H1 (cell line): ENCODE results near the gene ADSS2. TPM values are rescaled to one million over a fixed set of nuclear protein-coding genes. Genes with fewer than 3 reads are reported as not detected.

ENCODE experiments used
- CTCF ChIA-PET: fragments of 300-600 bp; sonication (Branson Sonifier 250); formaldehyde crosslinking; loops from one replicate; lab custom pipeline; 2021; ENCODE audit not compliant: partially characterized antibody; lab: Charles Lee
- POLR2A ChIA-PET: fragments of 300-600 bp; sonication (Branson Sonifier 250); formaldehyde crosslinking; loops from one replicate; lab custom pipeline; 2021; ENCODE audit warnings: inconsistent platforms; ENCODE audit not compliant: partially characterized antibody; lab: Charles Lee
- DNase-seq, 2 experiments: peaks; one replicate each; pipeline versions ENCODE4 v3.0.0 to v3.0.0-alpha.2; 2010 to 2022; ENCODE audit warnings: low spot score in 2 of 2, low read depth in 1 of 2, mixed read lengths in 1 of 2
- FAIRE-seq: peaks from 2 replicates; lab custom pipeline; 2011; peaks lifted over from hg19 to GRCh38; lab: Jason Lieb, UNC
- H2AFZ ChIP-seq: 2 replicates; pipeline ENCODE4 v1.8.1; 2012; ENCODE audit warnings: low read length, inconsistent platforms
- H2AK5ac ChIP-seq: 2 replicates; pipeline ENCODE4 v1.6.1; 2013; ENCODE audit warnings: low read depth, low read length
- H2BK120ac ChIP-seq: replicated peaks from 2 replicates; pipeline ENCODE3; 2013; ENCODE audit warnings: low read depth, low read length, inconsistent platforms
- H2BK12ac ChIP-seq: 2 replicates; pipeline ENCODE4 v1.6.1; 2013; ENCODE audit warnings: low read depth, low read length
- H2BK15ac ChIP-seq: 2 replicates; pipeline ENCODE4 v1.6.1; 2013; ENCODE audit warnings: low read length
- H2BK20ac ChIP-seq: 2 replicates; pipeline ENCODE4 v1.6.1; 2013; ENCODE audit warnings: low read length
- H2BK5ac ChIP-seq: 2 replicates; pipeline ENCODE4 v1.6.1; 2013; ENCODE audit warnings: low read depth, low read length
- H3K14ac ChIP-seq: 2 replicates; pipeline ENCODE4 v1.6.1; 2013; ENCODE audit warnings: inconsistent platforms; ENCODE audit not compliant: insufficient read length
- H3K18ac ChIP-seq: 2 replicates; pipeline ENCODE4 v1.6.1; 2013; ENCODE audit warnings: low read length; ENCODE audit errors: extremely low read depth
- H3K23ac ChIP-seq: 2 replicates; pipeline ENCODE4 v1.6.1; 2013; ENCODE audit warnings: inconsistent platforms; ENCODE audit not compliant: insufficient read length
- H3K23me2 ChIP-seq: 2 replicates; pipeline ENCODE4 v1.6.1; 2013; ENCODE audit warnings: low read depth, low read length
- H3K27ac ChIP-seq: 2 replicates; pipeline ENCODE4 v1.6.1; 2011; ENCODE audit warnings: low read depth, low read length, inconsistent platforms
- H3K27me3 ChIP-seq, 4 experiments: replicated peaks in 1 of 4; 1 replicate in 1 of 4; 2 replicates in 3 of 4; pipeline versions ENCODE4 v1.6.1 to v1.8.1; 2011 to 2013; ENCODE audit warnings: low read length in 3 of 4, mild to moderate bottlenecking in 3 of 4, inconsistent platforms in 2 of 4, mixed read lengths in 2 of 4, moderate library complexity in 1 of 4; ENCODE audit not compliant: control insufficient read depth in 3 of 4, insufficient read depth in 3 of 4; ENCODE audit errors: extremely low read depth in 1 of 4
- H3K36me3 ChIP-seq, 4 experiments: 2 replicates each; pipeline versions ENCODE4 v1.6.1 to v1.8.1; 2011 to 2013; ENCODE audit warnings: mild to moderate bottlenecking in 4 of 4, low read length in 3 of 4, moderate library complexity in 2 of 4, control low read depth in 1 of 4, inconsistent platforms in 1 of 4; ENCODE audit not compliant: insufficient read depth in 4 of 4, control insufficient read depth in 2 of 4
- H3K4ac ChIP-seq: replicated peaks from 2 replicates; pipeline ENCODE3; 2013; ENCODE audit warnings: low read length, low read depth, mixed read lengths, inconsistent platforms; ENCODE audit not compliant: insufficient read length
- H3K4me1 ChIP-seq, 4 experiments: replicated peaks in 1 of 4; 1 replicate in 1 of 4; 2 replicates in 3 of 4; pipeline versions ENCODE4 v1.6.1 to v1.8.1; 2011 to 2013; ENCODE audit warnings: low read length in 3 of 4, inconsistent platforms in 2 of 4, mixed read lengths in 1 of 4; ENCODE audit not compliant: insufficient read depth in 4 of 4, control insufficient read depth in 3 of 4
- H3K4me2 ChIP-seq, 2 experiments: 2 replicates each; pipeline versions ENCODE4 v1.6.1 to v1.8.1; 2011 to 2013; ENCODE audit warnings: low read depth in 2 of 2, low read length in 2 of 2, control low read depth in 1 of 2, inconsistent platforms in 1 of 2, mild to moderate bottlenecking in 1 of 2; ENCODE audit not compliant: insufficient read depth in 1 of 2
- H3K4me3 ChIP-seq, 4 experiments: fragments of 200-600, 300-600 bp in 1 of 4; sonication (generic), shearing (Covaris generic), sonication (Bioruptor Twin) in 1 of 4; 2 replicates each; pipeline versions ENCODE4 v1.5.1 to v1.8.1; 2011 to 2016; ENCODE audit warnings: low read length in 4 of 4, low read depth in 3 of 4, control low read depth in 2 of 4, inconsistent platforms in 2 of 4, mild to moderate bottlenecking in 2 of 4, mixed read lengths in 1 of 4, moderate library complexity in 1 of 4; ENCODE audit not compliant: insufficient read depth in 2 of 4; ENCODE audit errors: extremely low read depth in 1 of 4
- H3K56ac ChIP-seq: replicated peaks from 2 replicates; pipeline ENCODE3; 2013; ENCODE audit warnings: low read depth, mild to moderate bottlenecking, mixed read lengths, low read length, inconsistent platforms; ENCODE audit not compliant: insufficient read length
- H3K79me1 ChIP-seq: 2 replicates; pipeline ENCODE4 v1.6.1; 2013; ENCODE audit warnings: low read depth, low read length, control low read depth
- H3K79me2 ChIP-seq, 2 experiments: 2 replicates each; pipeline versions ENCODE4 v1.6.1 to v1.8.1; 2012 to 2013; ENCODE audit warnings: low read length in 2 of 2, mild to moderate bottlenecking in 2 of 2, inconsistent platforms in 1 of 2; ENCODE audit not compliant: insufficient read depth in 2 of 2, control insufficient read depth in 1 of 2
- H3K9ac ChIP-seq, 4 experiments: replicated peaks in 1 of 4; 1 replicate in 1 of 4; 2 replicates in 3 of 4; pipeline versions ENCODE4 v1.6.1 to v1.8.1; 2011 to 2013; ENCODE audit warnings: low read depth in 3 of 4, low read length in 3 of 4, control low read depth in 2 of 4, mild to moderate bottlenecking in 2 of 4, moderate library complexity in 2 of 4, inconsistent platforms in 1 of 4; ENCODE audit errors: extremely low read depth in 1 of 4
- H3K9me3 ChIP-seq, 2 experiments: 2 replicates each; pipeline versions ENCODE4 v1.6.1 to v1.8.1; 2012 to 2013; ENCODE audit warnings: mild to moderate bottlenecking in 2 of 2, moderate library complexity in 2 of 2, control low read depth in 1 of 2, inconsistent platforms in 1 of 2, low read depth in 1 of 2, low read length in 1 of 2, mixed read lengths in 1 of 2; ENCODE audit not compliant: insufficient read depth in 2 of 2
- H4K20me1 ChIP-seq, 2 experiments: replicated peaks in 1 of 2; 2 replicates each; pipeline versions ENCODE3 to v1.8.1; 2011 to 2013; ENCODE audit warnings: inconsistent platforms in 2 of 2, low read length in 2 of 2, mild to moderate bottlenecking in 1 of 2; ENCODE audit not compliant: insufficient read depth in 2 of 2, control insufficient read depth in 1 of 2
- H4K5ac ChIP-seq: 2 replicates; pipeline ENCODE4 v1.6.1; 2013; ENCODE audit warnings: low read length, low read depth, mixed read lengths, inconsistent platforms; ENCODE audit not compliant: insufficient read length
- H4K8ac ChIP-seq: 2 replicates; pipeline ENCODE4 v1.8.0; 2013; ENCODE audit warnings: mild to moderate bottlenecking, moderate library complexity, low read length, inconsistent platforms; ENCODE audit not compliant: insufficient read depth; ENCODE audit errors: extremely low read depth
- H4K91ac ChIP-seq: replicated peaks from 2 replicates; pipeline ENCODE3; 2013; ENCODE audit warnings: low read length, mixed read lengths, inconsistent platforms; ENCODE audit not compliant: insufficient read length
- CTBP2 ChIP-seq: IDR thresholded peaks from 2 replicates; pipeline ENCODE4 v1.7.0; 2011; ENCODE audit warnings: borderline replicate concordance, mild to moderate bottlenecking, moderate library complexity, mixed read lengths, low read length; ENCODE audit not compliant: insufficient read depth, insufficient read length
- WGBS, 2 experiments: shearing (Covaris generic) in 1 of 2; methylation state at CpG; one replicate each; pipeline versions ENCODE4 v1.1.6 to v1.1.7; 2013 to 2015; ENCODE audit warnings: low lambda C conversion rate in 2 of 2, mixed read lengths in 2 of 2, inconsistent platforms in 1 of 2, low coverage in 1 of 2, missing lambda C conversion rate in 1 of 2; ENCODE audit not compliant: insufficient replicate concordance in 2 of 2, insufficient coverage in 1 of 2, insufficient read length in 1 of 2; ENCODE audit errors: extremely low coverage in 1 of 2, missing lambda C conversion rate in 1 of 2; 5-methylcytosine and 5-hydroxymethylcytosine counted together
- polyA plus RNA-seq, 7 experiments: library from polyadenylated mRNA; depleted of rRNA in 3 of 7; stranded (reverse) in 5 of 7; unstranded in 2 of 7; fragments of >200 nt in 5 of 7; fragments of 200-250 nt in 2 of 7; gene quantifications; 1 replicate in 5 of 7; 2 replicates in 1 of 7; 4 replicates in 1 of 7; pipeline versions ENCODE4 v1.2.1 to v1.2.3, GENCODE V29; 2011 to 2013; ENCODE audit warnings: missing spikeins in 2 of 7, mixed read lengths in 2 of 7
- total RNA-seq: library from RNA; stranded (reverse); fragmentation: NEBNext Ultra II Directional; extraction: Animal tissue kit (Norgen Biotek cat#: 25700); gene quantifications from 2 replicates; pipeline ENCODE4 v1.2.1, GENCODE V29; 2021
- TF ChIP-seq, protein P1 (sequence below), 3 experiments: IDR thresholded peaks; 1 replicate in 2 of 3; 2 replicates in 1 of 3; pipeline versions ENCODE4 v1.5.1 to v1.6.1; 2011; ENCODE audit warnings: low read length in 3 of 3, mild to moderate bottlenecking in 3 of 3, inconsistent platforms in 2 of 3, low read depth in 1 of 3, moderate library complexity in 1 of 3; ENCODE audit not compliant: insufficient read depth in 1 of 3; ENCODE audit errors: control extremely low read depth in 1 of 3

Gene ADSS2
- total and polyA plus RNA-seq, 2 of the 8 experiments (the other 6 are each of a cell fraction or from before 2014, with no cell fraction given), result 29.8 to 108 TPM

DNA sequence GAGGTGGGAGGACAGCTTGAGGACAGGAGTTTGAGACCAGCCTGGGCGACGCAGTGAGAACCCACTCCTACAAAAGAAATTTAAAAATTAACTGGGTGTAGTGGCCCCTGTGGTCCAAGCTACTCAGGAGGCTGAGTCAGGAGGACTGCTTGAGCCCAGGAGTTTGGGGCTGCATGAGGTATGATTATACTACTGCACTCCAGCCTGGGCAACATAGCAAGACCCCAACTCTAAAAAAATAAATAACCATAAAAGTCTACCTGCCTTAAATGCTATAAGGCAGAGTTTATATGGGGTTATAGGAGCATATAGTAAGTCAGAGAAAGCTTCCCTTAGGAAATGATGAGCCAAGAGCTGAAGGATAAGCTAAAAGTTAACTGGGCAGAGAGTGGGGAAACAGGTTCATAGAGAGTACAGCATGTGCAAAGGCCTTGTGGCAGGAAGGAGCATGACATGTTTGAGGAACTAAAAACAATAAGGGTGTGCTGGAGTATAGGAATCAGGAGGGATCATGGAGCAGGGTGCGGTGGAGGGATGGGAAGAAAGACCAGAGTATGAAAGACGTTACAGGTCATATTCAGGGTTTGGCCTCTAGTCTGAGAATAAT, 68.3 kb downstream of the ADSS2 start:
- FAIRE-seq (no peak), DNase-seq (peak in 1 of 2 experiments; percentile 13)
- H3K56ac ChIP-seq, result no peak overlapping the region
- no peak overlapping the region for H3K4ac ChIP-seq
- H2AFZ ChIP-seq, result no peak overlapping the region
- H2AK5ac ChIP-seq, result no peak overlapping the region
- H4K20me1 ChIP-seq, result no peaks in the 10 kb centered on the region
- no peaks in the 10 kb centered on the region for H3K79me2 ChIP-seq
- H3K27me3 ChIP-seq, result no peaks in the 10 kb centered on the region
- H4K91ac ChIP-seq, result no peak overlapping the region
- no peaks in the 10 kb centered on the region; the same call in 1 of the 2 replicates for H3K23me2 ChIP-seq
- 96% methylated on average over 4 of the region's 4 CpGs; no CpG with 5 or more reads in 1 of the 2 experiments for WGBS, 2 experiments
- H4K5ac ChIP-seq, result no peak overlapping the region
- CTCF ChIA-PET, result interaction anchor here (1.4 kb wide), 1 partner anchor 9 kb away, joined by 3 read pairs; no protein-coding TSS in a partner anchor
- no peak overlapping the region for H3K18ac ChIP-seq
- no peak overlapping the region for H3K4me2 ChIP-seq
- H3K36me3 ChIP-seq, result no peaks in the 10 kb centered on the region
- H2BK5ac ChIP-seq, result no peak overlapping the region
- no peak overlapping the region for H3K4me3 ChIP-seq
- no peaks in the 10 kb centered on the region for H3K9me3 ChIP-seq
- no peaks in the 10 kb centered on the region for H3K4me1 ChIP-seq
- H2BK15ac ChIP-seq, result no peak overlapping the region
- H4K8ac ChIP-seq, result no peak overlapping the region
- no peak overlapping the region for H3K27ac ChIP-seq
- H3K14ac ChIP-seq, result no peak overlapping the region
- H2BK120ac ChIP-seq, result no peak overlapping the region
- POLR2A ChIA-PET, result no interaction called here
- no peak overlapping the region for H2BK12ac ChIP-seq
- H3K9ac ChIP-seq, result no peak overlapping the region
- H3K79me1 ChIP-seq, result no peaks in the 10 kb centered on the region
- no peak overlapping the region for H3K23ac ChIP-seq
- TF ChIP-seq CTBP2, result no peak
- TF ChIP-seq, protein P1, sequence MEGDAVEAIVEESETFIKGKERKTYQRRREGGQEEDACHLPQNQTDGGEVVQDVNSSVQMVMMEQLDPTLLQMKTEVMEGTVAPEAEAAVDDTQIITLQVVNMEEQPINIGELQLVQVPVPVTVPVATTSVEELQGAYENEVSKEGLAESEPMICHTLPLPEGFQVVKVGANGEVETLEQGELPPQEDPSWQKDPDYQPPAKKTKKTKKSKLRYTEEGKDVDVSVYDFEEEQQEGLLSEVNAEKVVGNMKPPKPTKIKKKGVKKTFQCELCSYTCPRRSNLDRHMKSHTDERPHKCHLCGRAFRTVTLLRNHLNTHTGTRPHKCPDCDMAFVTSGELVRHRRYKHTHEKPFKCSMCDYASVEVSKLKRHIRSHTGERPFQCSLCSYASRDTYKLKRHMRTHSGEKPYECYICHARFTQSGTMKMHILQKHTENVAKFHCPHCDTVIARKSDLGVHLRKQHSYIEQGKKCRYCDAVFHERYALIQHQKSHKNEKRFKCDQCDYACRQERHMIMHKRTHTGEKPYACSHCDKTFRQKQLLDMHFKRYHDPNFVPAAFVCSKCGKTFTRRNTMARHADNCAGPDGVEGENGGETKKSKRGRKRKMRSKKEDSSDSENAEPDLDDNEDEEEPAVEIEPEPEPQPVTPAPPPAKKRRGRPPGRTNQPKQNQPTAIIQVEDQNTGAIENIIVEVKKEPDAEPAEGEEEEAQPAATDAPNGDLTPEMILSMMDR (IDR thresholded peaks at IDR 0.05; ENCODE audit: control extremely low read depth in 1 of 3, insufficient read depth in 1 of 3, low read depth in 1 of 3, low read length in 3 of 3), result peak in 1 of 3 experiments; percentile 16; a peak in 1 of 4 replicates
- H2BK20ac ChIP-seq, result no peak overlapping the region
